SU-DHL-6 (cell line): ENCODE results near the gene RIMBP2.

Source experiments
- CTCF ChIP-seq: fragments of 200-600 bp; sonication (generic); IDR thresholded peaks from one replicate; pipeline ENCODE4 v1.5.1; 2017; ENCODE audit warnings: antibody characterized with exemption, mild to moderate bottlenecking, low read length, moderate library complexity; ENCODE audit not compliant: insufficient read depth, poor library complexity, severe bottlenecking
- EZH2phosphoT487 ChIP-seq: fragments of 200-600 bp; sonication (generic), shearing (Covaris generic); conservative IDR thresholded peaks from 2 replicates; pipeline ENCODE4 v1.6.1; 2018; ENCODE audit warnings: mild to moderate bottlenecking, antibody characterized with exemption, low read length, moderate library complexity, mixed read lengths

- TF ChIP-seq CTCF (no peak), EZH2phosphoT487 (no peak)
Observed at GRCh38 chr12:130461447-130461815, 254.7 kb downstream of the RIMBP2 start.
